K562 (cell line): ENCODE measurements around the gene PODXL2.

Source experiments
- CHD2 ChIP-seq: IDR thresholded peaks from 2 replicates; pipeline ENCODE4 v1.6.1; 2011; ENCODE audit warnings: low read depth, low read length
- EP300 ChIP-seq: IDR thresholded peaks from 2 replicates; pipeline ENCODE4 v1.6.1; 2012; ENCODE audit warnings: low read length, improper control_type of control experiment
- HCFC1 ChIP-seq: IDR thresholded peaks from 2 replicates; pipeline ENCODE4 v1.6.1; 2012; ENCODE audit warnings: low read depth, low read length, improper control_type of control experiment
- SMARCB1 ChIP-seq: IDR thresholded peaks from 2 replicates; pipeline ENCODE4 v1.6.1; 2011; ENCODE audit warnings: improper control_type of control experiment, low read depth; ENCODE audit not compliant: insufficient read length
- ZFP36 ChIP-seq: fragments of 150-350 bp; IDR thresholded peaks from 2 replicates; pipeline ENCODE4 v1.6.1; 2018; ENCODE audit warnings: low read length, low read depth; ENCODE audit not compliant: partially characterized antibody
- ZNF274 ChIP-seq: IDR thresholded peaks from 2 replicates; pipeline ENCODE4 v1.6.1; 2011; ENCODE audit warnings: low read depth, mild to moderate bottlenecking, low read length, moderate library complexity, borderline replicate concordance
- TF ChIP-seq, protein P1 (sequence below), 3 experiments: IDR thresholded peaks in 2 of 3; conservative IDR thresholded peaks in 1 of 3; 2 replicates each; pipeline ENCODE4 v1.5.1; 2011 to 2012; ENCODE audit warnings: low read length in 3 of 3, mild to moderate bottlenecking in 3 of 3, control low read depth in 2 of 3, improper control_type of control experiment in 1 of 3, inconsistent platforms in 1 of 3, low read depth in 1 of 3, mixed read lengths in 1 of 3, moderate library complexity in 1 of 3; ENCODE audit not compliant: insufficient read depth in 2 of 3

DNA sequence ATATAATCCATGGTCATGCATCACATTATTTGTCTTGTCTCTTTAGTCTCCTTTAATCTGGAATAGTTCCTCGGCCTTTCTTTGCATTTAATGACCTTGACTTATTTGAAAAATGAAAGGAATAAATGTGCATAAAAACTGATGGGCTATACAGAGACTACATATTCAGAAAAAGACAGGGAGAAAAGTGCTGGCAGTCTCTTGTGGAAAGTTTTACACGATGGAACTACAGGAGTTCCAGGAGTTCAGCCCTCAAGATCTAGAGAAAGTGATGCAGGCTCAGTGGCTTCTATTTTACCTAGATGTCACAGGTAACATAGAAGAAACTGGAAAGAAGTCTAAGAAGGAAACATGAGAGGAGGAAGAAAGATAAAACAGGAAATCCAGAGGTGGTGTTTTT lies 36.2 kb downstream of the PODXL2 start:
- no peak for TF ChIP-seq HCFC1
- no peak for TF ChIP-seq ZNF274
- TF ChIP-seq SMARCB1 = no peak
- no peak for TF ChIP-seq ZFP36
- no peak for TF ChIP-seq CHD2
- TF ChIP-seq, protein P1, sequence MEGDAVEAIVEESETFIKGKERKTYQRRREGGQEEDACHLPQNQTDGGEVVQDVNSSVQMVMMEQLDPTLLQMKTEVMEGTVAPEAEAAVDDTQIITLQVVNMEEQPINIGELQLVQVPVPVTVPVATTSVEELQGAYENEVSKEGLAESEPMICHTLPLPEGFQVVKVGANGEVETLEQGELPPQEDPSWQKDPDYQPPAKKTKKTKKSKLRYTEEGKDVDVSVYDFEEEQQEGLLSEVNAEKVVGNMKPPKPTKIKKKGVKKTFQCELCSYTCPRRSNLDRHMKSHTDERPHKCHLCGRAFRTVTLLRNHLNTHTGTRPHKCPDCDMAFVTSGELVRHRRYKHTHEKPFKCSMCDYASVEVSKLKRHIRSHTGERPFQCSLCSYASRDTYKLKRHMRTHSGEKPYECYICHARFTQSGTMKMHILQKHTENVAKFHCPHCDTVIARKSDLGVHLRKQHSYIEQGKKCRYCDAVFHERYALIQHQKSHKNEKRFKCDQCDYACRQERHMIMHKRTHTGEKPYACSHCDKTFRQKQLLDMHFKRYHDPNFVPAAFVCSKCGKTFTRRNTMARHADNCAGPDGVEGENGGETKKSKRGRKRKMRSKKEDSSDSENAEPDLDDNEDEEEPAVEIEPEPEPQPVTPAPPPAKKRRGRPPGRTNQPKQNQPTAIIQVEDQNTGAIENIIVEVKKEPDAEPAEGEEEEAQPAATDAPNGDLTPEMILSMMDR (IDR thresholded peaks at IDR 0.05 in 2 of 3, conservative IDR thresholded peaks at IDR 0.05 in 1 of 3; ENCODE audit: insufficient read depth in 2 of 3, low read depth in 1 of 3, low read length in 3 of 3) = no peak
- no peak for TF ChIP-seq EP300
